Measurements from ENCODE around the gene THRB.
"Not testable (repeated sequence)": the region's sequence is repeated elsewhere in the genome, so short reads cannot be mapped to it uniquely, and the experiment has no call there.

THRB gene

DNA sequence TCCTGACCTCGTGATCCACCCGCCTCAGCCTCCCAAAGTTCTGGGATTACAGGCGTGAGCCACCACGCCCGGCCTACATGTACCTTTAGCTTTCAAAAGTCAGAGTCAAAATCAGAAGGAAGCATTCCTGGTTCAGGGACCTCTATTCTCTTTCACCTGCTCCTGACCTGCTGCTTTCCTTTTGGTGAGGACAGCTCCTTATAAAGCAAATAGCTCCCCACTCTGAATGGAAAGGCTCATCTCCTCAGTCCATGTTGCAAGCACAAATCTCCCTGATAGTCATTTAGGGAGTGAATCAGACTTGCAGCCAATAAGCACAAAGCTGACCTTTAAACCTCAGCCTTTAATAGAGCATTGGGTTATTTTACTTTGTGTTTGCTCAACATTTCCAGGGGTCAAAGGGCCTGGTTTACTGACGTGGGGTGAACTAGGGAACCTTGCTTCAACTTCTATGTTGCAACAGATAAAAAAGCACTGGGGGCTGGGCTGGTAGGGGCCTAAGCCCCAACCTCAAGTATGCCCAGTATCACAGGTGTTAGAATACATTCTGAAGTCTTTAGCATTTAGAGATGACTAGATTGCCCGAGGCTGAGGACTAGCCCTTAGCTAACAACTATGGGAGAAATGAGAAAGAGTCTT, 43.1 kb downstream of the THRB start:
- in situ Hi-C loops (cut with HindIII; ENCODE audit: low sequenced_read_pairs): no loop called here

DNA sequence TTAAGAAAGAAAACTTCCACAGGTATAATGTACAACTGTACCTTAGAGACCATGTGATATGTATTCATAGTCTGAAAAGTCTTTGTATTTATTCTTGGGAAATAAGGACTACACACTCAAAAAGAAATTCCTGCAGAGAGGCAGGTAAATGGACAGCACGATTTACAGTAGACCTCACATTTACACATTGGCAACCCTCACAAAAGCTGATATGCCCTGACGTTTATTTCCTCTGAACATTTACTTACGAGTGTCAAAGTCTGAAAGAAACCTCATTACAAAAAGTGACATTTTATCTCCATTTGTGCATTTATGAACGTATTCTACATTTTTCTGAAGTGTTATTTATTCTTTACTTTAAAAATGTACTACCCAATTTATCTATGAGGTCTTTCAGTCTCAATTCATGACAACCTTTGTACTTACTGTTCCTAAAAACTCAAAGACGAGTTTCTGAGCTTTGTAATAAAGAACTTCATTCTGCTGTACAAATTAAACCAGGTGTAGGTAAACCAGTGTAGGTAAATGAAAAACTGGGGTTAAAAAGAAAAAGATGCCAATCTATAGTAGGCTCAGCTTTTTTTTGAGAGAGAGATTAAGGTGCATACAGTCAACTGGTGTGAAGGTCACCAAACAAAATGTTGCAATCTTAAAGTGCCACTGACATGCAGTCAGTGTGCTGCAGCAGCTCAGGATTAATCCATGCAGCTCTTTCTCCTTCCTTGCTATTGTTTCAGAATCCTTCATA, 44.3 kb downstream of the THRB start:
- in situ Hi-C loops (cut with HindIII; ENCODE audit: low sequenced_read_pairs): no loop called here

DNA sequence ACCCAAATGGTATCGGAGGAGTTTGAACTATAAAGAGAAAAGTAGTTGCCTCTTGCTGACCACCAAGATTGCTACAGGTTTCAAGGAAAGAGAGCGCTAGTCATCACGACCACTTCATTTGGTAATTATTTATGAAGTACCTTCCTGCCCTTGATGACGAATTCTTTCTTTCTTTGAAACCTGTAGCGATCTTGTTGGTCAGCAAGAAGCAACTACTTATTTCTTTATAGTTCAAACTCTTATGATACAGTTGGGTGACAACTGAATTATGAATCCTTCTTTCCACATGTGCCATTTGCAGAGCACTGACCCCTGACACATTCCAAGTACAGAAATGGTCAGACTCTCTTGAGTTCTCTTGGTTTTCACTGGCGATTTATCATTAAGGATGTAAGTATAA, 46.8 kb downstream of the THRB start:
- in situ Hi-C loops (cut with HindIII; ENCODE audit: low sequenced_read_pairs): no loop called here

DNA sequence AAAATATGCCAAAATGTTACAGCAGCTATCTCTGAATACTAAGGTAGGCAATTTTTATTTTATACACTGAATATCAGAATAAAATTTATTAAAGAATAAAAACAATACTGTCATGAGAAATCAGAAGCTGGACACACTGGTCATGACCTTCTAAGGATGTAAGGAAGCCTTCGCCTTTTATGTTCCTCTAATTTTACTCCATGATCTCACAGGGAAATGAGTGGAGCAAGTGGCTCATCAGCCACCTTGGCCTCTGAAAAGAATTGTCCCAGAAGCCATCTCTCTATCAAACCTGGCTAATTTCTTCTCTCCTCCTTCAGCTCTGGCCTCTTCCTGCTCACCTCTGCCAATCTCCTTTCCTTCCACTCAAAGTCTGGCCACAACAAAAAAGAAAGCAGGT, 48.6 kb downstream of the THRB start:
- in situ Hi-C loops (cut with HindIII; ENCODE audit: low sequenced_read_pairs): no loop called here

DNA sequence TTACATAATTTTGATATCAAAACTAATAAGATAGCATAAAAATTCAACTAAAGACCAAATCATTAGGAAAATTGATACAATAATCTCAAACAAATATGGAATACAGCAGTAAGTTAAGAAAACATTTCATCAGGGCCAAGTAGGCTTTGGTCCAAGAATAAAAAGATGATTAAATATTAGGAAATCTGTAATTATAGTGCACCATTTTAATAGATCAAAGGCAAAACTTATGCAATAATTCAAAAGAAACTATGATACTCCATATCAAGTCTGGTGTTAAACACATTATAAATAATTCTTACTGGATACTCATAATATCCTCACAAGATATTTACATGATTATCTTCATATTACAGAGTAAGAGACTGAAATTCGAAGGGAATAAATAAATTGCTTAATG, 51.2 kb downstream of the THRB start:
- in situ Hi-C loops (cut with HindIII; ENCODE audit: low sequenced_read_pairs): no loop called here

DNA sequence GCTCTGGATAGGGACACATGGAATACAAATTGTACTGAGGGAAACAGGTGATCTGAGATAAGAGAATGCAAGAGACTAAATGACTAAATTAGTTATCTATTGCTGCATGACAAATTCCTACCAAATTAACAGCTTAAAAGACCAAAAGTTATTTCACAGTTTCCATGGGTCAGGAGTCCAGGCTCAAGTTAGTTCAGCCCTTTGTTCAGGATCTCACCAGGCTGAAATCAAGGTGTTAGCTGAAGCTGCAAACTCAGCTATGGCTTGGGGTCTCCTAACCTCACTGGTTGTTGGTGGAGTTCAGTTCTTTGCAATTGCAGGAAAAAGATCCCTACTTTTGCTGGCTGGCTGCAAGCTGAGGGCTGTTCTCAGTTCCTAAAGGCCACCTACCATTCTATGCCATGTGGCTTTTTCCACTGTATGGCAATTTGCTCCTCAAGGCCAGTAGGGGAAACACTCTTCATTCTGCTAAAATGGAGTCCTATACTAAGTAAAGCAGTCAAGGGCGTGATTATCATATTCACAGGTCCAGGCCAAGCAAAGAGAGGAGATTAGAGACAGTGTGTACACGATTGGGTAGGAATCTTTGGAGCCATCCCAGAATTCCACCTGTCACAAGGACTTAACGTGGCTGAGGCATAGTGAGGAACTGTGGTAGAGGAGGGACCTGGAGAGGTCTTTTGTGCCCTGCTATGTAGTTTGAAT, 53.7 kb downstream of the THRB start:
- in situ Hi-C loops (cut with HindIII; ENCODE audit: low sequenced_read_pairs): no loop called here

DNA sequence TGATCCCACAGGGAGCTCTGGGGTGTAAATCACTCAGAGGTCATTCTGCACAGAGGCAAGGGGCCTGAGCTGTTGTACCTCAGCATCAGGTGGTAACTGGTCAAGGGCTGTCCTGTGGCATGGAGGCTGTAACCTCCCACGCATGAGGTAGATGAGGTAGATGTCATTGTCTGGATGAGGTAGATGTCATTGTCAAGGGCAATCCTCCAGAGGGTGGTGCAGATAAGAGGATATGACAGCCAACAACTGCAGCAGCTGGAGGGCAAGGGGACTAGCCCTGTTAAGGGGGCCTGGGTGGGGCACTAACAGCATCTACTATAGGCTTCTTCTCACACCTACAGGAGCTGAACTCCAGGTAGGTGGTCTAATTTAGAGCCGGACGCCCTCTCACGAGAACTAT, 55.6 kb downstream of the THRB start:
- in situ Hi-C loops (cut with HindIII; ENCODE audit: low sequenced_read_pairs): no loop called here

DNA sequence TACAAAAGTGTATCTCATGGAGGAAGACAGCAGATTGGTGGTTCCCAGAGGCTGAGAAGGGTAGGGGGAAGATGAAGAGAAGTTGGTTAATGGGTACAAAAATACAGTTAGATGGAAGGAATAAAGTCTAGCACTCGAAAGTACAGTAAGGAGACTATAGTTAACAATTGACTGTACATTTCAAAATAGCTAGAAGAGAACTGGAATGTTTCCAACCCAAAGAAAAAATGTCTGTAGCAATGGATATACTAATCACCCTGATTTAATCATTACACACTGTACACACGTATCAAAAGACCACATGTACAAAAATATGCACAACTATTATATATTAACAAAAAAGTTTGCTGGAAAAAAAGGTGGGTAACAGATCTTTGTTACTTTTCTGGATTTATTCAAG, 57.3 kb downstream of the THRB start:
- in situ Hi-C loops (cut with HindIII; ENCODE audit: low sequenced_read_pairs): no loop called here

DNA sequence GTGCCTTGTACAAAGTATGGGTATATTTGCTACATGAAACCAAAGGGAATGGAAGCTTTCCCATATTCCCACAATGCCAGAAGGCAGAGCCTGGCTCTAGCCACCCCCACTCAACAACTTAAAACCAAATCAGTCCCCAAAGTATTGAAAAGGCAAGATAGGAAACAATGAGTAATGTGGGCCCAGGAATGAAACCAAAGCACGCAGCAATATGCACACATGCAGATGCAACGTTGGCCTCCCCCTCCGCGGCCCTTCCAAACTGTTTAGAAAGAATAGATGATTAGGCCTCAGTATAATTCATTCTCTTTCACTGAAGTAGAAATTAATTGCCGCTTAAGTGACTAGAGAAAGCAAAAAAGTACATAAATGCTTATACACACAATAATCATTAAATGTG, 59.1 kb downstream of the THRB start:
- in situ Hi-C loops (cut with HindIII; ENCODE audit: low sequenced_read_pairs): no loop called here

DNA sequence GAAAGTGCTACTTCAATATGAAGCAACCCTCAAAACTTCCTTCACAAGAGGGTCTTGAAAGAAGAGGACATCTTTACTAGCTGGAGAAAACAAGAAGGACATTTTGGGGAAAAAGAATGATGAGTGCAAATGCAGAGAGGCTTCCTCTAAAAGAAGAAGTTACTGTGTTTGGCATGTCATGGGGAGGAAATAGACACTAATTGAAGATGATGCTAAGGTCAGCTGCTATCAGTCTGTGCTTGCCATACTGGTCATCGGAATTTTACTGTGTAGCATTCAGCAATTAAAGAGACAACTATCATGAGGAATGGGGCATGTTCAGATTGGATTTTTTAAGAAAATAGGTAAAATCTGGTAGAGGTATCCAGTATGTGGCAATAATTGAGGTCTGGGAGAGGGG, 60.0 kb downstream of the THRB start:
- in situ Hi-C loops (cut with HindIII; ENCODE audit: low sequenced_read_pairs): no loop called here

DNA sequence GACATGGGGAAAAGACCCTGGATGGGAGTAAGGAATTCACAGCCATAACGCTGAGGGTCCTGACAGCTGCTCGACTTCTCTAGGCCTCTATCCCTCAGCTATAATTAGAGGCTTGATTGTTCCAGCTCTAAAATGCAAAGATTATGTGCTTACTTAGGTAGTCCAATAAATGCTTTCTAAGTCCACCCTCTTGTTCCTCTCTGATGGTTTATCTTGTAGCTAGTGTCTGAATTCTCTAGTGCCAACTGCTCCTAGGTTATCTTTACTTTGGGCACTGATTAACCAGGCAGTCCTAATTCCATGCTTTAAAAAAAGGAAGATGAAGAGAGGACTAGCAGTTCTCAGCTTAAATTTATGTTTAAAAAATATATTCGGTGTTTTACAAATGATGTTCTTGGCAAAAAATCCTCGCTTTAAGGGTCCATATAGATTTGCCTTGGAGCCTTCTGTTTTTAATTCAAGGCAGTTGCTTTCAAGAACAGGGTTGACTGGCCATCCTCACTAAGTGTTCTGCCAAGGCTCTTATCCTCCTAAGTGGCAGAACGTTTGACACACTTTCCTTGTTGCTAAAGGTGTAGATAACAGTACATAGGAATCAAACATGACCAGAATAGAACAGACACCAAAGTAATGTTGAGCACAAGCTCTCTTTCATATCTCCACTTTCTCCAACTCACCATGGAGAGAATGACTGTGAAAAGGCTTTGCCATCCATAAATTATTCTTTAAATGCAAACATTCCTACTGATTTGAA, 60.6 kb downstream of the THRB start:
- in situ Hi-C loops (cut with HindIII; ENCODE audit: low sequenced_read_pairs): no loop called here

DNA sequence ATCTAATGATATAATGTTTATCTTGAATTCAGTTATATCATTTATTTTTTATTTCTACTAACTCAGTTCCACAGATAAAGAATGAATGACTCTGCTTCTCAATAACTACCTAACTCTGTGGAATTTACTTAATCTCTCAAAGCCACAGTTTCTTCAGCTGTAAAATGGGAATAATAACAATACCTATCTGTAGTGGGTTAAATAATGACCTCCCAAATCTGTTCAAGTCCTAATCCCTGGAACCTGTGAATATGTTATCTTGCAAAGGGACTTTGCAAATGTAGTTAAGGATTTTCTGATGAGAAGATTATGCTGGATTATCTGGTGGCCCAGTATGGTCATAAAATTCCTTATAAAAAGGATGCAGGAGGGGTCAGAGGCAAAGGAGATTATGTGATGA, 61.7 kb downstream of the THRB start:
- in situ Hi-C loops (cut with HindIII; ENCODE audit: low sequenced_read_pairs): no loop called here

DNA sequence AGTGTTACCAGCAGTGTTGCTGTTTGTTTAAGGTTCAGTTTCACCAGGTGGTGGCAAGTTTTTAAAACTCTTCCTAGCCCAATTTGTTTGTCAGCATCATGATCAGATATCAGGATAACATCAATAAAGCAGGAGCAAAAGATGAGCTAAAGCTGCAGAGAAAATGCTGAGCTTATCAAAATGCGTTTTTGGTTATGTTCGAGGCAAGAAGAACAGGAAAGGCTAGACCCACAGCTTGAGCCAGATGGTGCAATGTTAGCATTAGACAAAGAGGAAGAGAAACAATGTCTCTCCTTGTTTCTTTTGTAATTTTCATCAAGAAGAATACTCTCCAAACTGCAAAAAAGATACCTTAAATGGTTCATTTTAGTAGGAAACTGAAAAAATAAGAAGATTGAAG, 66.2 kb downstream of the THRB start:
- in situ Hi-C loops (cut with HindIII; ENCODE audit: low sequenced_read_pairs): no loop called here

DNA sequence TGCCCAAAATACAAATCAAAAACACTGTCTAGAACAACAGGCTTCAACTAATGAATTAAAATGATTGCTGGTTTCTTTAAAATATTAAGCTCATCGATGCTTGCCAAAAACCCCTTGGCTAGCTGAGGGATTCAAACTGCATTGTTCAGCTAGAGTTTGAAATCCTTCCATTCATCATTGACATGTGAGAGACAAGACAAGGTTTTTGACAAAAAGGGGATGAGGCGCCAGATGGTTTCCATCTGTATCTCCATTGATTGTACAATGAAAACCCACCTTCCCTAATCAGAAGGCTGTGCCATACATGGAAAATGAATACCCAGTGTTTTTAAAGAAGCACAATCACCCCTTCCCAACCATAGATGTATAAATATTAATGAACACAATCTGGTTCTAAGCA, 67.8 kb downstream of the THRB start:
- in situ Hi-C loops (cut with HindIII; ENCODE audit: low sequenced_read_pairs): no loop called here

DNA sequence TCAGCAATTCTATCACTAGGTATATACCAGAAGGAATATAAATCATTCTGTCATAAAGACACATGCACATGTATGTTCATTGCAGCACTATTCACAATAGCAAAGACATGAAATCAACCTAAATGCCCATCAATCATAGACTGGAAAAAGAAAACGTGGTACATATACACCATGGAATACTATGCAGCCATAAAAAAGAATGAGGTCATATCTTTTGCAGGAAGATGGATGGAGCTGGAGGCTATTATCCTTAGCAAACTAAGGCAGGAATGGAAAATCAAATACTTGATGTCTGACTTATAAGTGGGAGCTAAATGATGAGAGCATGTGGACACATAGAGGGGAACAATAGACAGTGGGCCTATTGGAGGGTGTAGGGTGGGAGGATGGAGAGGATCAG, 73.8 kb downstream of the THRB start:
- in situ Hi-C loops (cut with HindIII; ENCODE audit: low sequenced_read_pairs): not testable (repeated sequence)

DNA sequence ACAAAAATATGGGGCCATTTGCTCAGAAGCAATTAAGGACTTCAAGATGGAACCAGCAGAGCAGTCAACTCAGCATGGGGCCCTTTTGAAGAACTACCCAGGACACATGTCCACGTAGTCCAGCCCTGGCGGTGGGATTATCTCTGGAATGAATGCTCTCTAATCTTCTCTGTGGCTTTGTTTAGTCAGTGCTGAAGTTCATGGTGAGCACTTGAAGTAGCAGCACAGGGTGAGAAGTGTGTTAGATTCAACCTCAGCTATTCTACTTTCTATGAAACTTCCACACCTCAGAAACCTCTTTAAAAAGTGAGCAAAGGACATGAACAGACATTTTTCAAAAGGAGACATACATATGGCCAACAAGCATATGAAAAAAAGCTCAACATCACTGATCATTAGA, 74.4 kb downstream of the THRB start:
- in situ Hi-C loops (cut with HindIII; ENCODE audit: low sequenced_read_pairs): no loop called here

DNA sequence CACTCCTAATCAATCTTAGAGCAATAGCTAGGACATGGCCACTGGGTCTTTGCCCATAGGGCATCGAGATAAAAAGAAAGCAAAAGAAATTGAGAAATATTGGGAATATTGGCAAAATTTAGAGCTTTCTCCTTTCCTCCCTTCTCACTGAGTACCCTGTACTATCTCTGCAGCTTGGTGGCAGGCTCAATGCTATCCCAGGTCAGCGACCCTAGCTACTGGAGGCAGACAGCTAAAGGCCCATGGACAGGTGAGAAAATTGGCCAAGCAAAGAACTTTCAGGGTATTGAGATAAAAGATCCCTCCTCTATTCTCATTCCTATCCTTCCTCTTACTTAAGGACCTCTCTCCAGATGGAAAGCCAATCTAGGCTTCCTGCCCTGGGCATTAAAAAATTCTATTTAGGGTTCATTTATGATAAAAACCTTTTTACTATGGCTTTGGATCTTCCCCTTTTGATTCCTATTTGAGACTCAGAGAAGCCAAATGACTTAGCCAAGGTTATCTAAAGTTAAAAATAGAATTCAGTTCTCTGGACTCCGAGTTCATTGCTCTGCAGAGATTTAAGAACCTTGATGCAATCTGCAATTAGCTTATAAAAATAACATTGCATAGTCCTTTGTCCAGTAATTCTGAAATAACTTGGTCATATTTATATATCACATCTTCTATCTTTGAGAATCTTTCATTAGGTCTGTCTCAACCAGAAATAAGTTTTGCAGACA, 75.4 kb downstream of the THRB start:
- in situ Hi-C loops (cut with HindIII; ENCODE audit: low sequenced_read_pairs): no loop called here

DNA sequence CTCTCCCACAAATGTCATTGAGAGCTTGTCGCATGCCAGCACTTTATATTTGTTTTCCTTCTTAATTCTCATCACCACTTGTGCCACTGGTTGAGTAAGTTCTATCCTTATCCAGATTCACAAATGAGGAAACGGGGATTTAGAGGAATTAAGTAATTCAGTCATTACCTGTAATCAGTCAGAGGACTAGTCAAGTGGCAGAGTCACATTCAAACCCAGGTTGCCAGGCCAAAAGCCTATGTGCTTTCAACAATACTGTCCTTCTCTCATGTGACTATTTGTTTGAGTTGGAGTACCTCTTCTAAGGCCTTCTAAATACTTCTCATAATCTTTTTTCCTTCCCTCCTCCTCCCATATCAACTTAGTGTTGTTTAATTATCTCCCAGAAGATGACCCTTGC, 76.9 kb downstream of the THRB start:
- in situ Hi-C loops (cut with HindIII; ENCODE audit: low sequenced_read_pairs): no loop called here

DNA sequence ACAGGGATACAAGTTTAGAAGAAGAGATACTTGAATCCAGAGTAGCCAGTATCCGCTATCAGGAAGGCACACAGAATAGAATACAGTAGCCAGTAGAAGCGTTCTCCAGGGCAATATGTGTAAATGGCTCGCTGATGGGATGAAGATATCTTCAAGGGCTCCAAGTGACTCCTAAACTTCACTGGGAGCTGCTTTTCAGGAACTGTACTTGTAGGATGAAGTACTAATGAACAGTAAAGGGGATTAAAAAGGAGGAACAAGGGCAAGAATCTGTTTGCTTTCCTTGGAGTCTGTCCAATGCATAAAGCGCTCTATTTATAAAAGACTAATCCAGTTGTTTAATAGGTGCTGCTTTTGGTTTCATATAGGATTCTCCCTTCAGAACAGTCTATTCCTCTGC, 78.4 kb downstream of the THRB start:
- in situ Hi-C loops (cut with HindIII; ENCODE audit: low sequenced_read_pairs): no loop called here

DNA sequence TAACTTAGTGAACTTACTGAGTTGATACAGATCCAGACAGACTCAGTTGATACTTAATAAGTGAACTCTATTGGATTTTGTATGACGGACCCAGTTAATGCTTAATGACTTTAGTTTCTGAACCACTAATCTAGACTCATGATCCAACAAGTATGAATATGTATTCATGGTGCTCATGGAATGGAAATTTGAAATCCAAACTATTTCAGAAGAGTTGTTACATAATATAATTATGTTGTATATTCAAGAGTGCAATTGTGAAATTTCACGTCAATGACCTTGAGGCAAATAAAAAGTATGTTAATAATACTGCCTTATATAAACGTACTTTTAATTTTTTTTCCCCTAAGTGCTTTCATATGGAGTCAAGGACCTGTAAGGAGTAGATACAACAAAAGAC, 78.8 kb downstream of the THRB start:
- in situ Hi-C loops (cut with HindIII; ENCODE audit: low sequenced_read_pairs): no loop called here

DNA sequence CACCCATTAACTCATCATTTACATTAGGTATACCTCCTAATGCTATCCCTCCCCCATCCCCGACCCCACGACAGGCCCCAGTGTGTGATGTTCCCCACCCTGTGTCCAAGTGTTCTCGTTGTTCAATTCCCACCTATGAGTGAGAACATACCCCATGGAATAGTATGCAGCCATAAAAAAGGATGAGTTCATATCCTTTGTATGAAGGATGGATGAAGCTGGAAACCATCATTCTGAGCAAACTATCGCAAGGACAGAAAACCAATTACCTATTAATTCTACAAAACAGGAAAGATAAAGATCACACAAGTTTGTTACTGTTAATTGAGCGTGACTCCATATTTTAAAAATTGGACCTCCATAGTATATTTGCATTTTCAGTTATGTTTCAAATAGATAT, 81.0 kb downstream of the THRB start:
- in situ Hi-C loops (cut with HindIII; ENCODE audit: low sequenced_read_pairs): not testable (repeated sequence)
